ENCODE results near the gene KRT85.

KRT85 gene

GRCh38 chr12:52392465-52393007, 25.3 kb upstream of the KRT85 start:
- no peak for DNase-seq

- DNase-seq, result peak; percentile 90
Observed at GRCh38 chr12:52391618-52392002, 24.3 kb upstream of the KRT85 start.

- peak; percentile 10 for DNase-seq
Observed at GRCh38 chr12:52390739-52391617, 23.7 kb upstream of the KRT85 start.

GRCh38 chr12:52389313-52390207, 22.3 kb upstream of the KRT85 start:
- peak; percentile 55 for DNase-seq

- DNase-seq, result no peak
Observed at GRCh38 chr12:52387859-52388258, 20.6 kb upstream of the KRT85 start.

- no peak for DNase-seq
Observed at GRCh38 chr12:52385226-52385702, 18.0 kb upstream of the KRT85 start, which contains the start of gene KRT84. Gene KRT84, minus strand, starts transcription at chr12:52385652. Its CDS starts 67 bp downstream, at chr12:52385585.

- no peak for DNase-seq
Observed at GRCh38 chr12:52383331-52383730, 16.1 kb upstream of the KRT85 start.

GRCh38 chr12:52382854-52383253, 15.6 kb upstream of the KRT85 start:
- no peak for DNase-seq

- DNase-seq, result no peak
Observed at GRCh38 chr12:52381206-52381605, 13.9 kb upstream of the KRT85 start.

- DNase-seq, result no peak
Observed at GRCh38 chr12:52380271-52380694, 13.0 kb upstream of the KRT85 start.

- no peak for DNase-seq
Observed at GRCh38 chr12:52379536-52379935, 12.3 kb upstream of the KRT85 start.

- no peak for DNase-seq
Observed at GRCh38 chr12:52378091-52378490, 10.8 kb upstream of the KRT85 start.

GRCh38 chr12:52377266-52377665, 10.0 kb upstream of the KRT85 start:
- DNase-seq, result no peak

GRCh38 chr12:52372216-52373154, 5.2 kb upstream of the KRT85 start:
- peak; percentile 81 for DNase-seq

- no peak for DNase-seq
Observed at GRCh38 chr12:52371716-52372115, 4.4 kb upstream of the KRT85 start.

GRCh38 chr12:52370926-52371608, 3.8 kb upstream of the KRT85 start:
- no peak for DNase-seq

GRCh38 chr12:52369809-52370208, 2.5 kb upstream of the KRT85 start:
- DNase-seq, result no peak

- DNase-seq, result no peak
Observed at GRCh38 chr12:52369211-52369610, 1.9 kb upstream of the KRT85 start.

GRCh38 chr12:52368508-52368907, 1.2 kb upstream of the KRT85 start:
- no peak for DNase-seq

- no peak for DNase-seq
Observed at GRCh38 chr12:52367876-52368275, 595 bp upstream of the KRT85 start.

- no peak for DNase-seq
Observed at GRCh38 chr12:52364901-52365489, 2.3 kb downstream of the KRT85 start.
